ENCODE measurements around the gene CFAP20.
"Not testable (repeated sequence)": the region's sequence is repeated elsewhere in the genome, so short reads cannot be mapped to it uniquely, and the experiment has no call there.

CFAP20 gene

GRCh38 chr16:58096249-58096648, 32.9 kb downstream of the CFAP20 start:
- Mint-ChIP-seq H3K27ac (no peak overlapping the region), H3K4me1 (no peaks in the 10 kb centered on the region), H3K9me3 (no peaks in the 10 kb centered on the region), H3K27me3 (no peaks in the 10 kb centered on the region), H3K36me3 (ENCODE audit: low read depth) (no peaks in the 10 kb centered on the region), H3K4me3 (no peak overlapping the region)
- ATAC-seq (no peak), DNase-seq (no peak)

- H3K9me3 Mint-ChIP-seq; H3K4me3 Mint-ChIP-seq; H3K27me3 Mint-ChIP-seq; H3K36me3 Mint-ChIP-seq (ENCODE audit: low read depth); DNase-seq; H3K4me1 Mint-ChIP-seq; ATAC-seq; H3K27ac Mint-ChIP-seq: not testable (repeated sequence)
Observed at GRCh38 chr16:58095575-58095960, 33.6 kb downstream of the CFAP20 start.

- Mint-ChIP-seq H3K4me1 (no peaks in the 10 kb centered on the region), H3K27me3 (no peaks in the 10 kb centered on the region), H3K9me3 (no peaks in the 10 kb centered on the region), H3K27ac (no peak overlapping the region), H3K4me3 (no peak overlapping the region), H3K36me3 (ENCODE audit: low read depth) (no peaks in the 10 kb centered on the region)
- no peak for DNase-seq
- ATAC-seq = no peak
Observed at GRCh38 chr16:58094791-58095574, 34.2 kb downstream of the CFAP20 start.

GRCh38 chr16:58094026-58094425, 35.2 kb downstream of the CFAP20 start:
- H3K4me1 Mint-ChIP-seq = no peaks in the 10 kb centered on the region
- DNase-seq = no peak
- H3K27ac Mint-ChIP-seq = no peak overlapping the region
- ATAC-seq = no peak
- H3K27me3 Mint-ChIP-seq = no peaks in the 10 kb centered on the region
- H3K4me3 Mint-ChIP-seq = no peak overlapping the region
- H3K9me3 Mint-ChIP-seq = no peaks in the 10 kb centered on the region
- no peaks in the 10 kb centered on the region for H3K36me3 Mint-ChIP-seq (ENCODE audit: low read depth)

- H3K9me3 Mint-ChIP-seq, ATAC-seq: not testable (repeated sequence)
Observed at GRCh38 chr16:58090396-58090795, 38.8 kb downstream of the CFAP20 start.

GRCh38 chr16:58088091-58088490, 41.1 kb downstream of the CFAP20 start:
- Mint-ChIP-seq H3K4me1 (no peaks in the 10 kb centered on the region), H3K36me3 (ENCODE audit: low read depth) (no peaks in the 10 kb centered on the region), H3K4me3 (no peak overlapping the region), H3K27ac (no peak overlapping the region), H3K27me3 (no peaks in the 10 kb centered on the region), H3K9me3 (no peaks in the 10 kb centered on the region)
- ATAC-seq (no peak), DNase-seq (no peak)

More at GRCh38 chr16:58090396-58090795, 38.8 kb downstream of the CFAP20 start:
- not testable (repeated sequence) for DNase-seq; H3K36me3 Mint-ChIP-seq (ENCODE audit: low read depth); H3K4me3 Mint-ChIP-seq; H3K27me3 Mint-ChIP-seq; H3K4me1 Mint-ChIP-seq; H3K27ac Mint-ChIP-seq

GRCh38 chr16:58087209-58087913, 41.8 kb downstream of the CFAP20 start:
- ATAC-seq = no peak
- H3K36me3 Mint-ChIP-seq (ENCODE audit: low read depth) = no peaks in the 10 kb centered on the region
- H3K9me3 Mint-ChIP-seq = no peaks in the 10 kb centered on the region
- no peaks in the 10 kb centered on the region for H3K27me3 Mint-ChIP-seq
- H3K4me3 Mint-ChIP-seq = no peak overlapping the region
- H3K27ac Mint-ChIP-seq = no peak overlapping the region
- H3K4me1 Mint-ChIP-seq = no peaks in the 10 kb centered on the region
- DNase-seq = no peak

GRCh38 chr16:58086381-58087208, 42.6 kb downstream of the CFAP20 start:
- Mint-ChIP-seq H3K9me3 (no peaks in the 10 kb centered on the region), H3K4me1 (no peaks in the 10 kb centered on the region), H3K36me3 (ENCODE audit: low read depth) (no peaks in the 10 kb centered on the region), H3K27me3 (no peaks in the 10 kb centered on the region), H3K4me3 (no peak overlapping the region), H3K27ac (no peak overlapping the region)
- DNase-seq = no peak
- ATAC-seq = no peak

- Mint-ChIP-seq H3K9me3 (no peaks in the 10 kb centered on the region), H3K27me3 (no peaks in the 10 kb centered on the region), H3K27ac (no peak overlapping the region), H3K4me1 (no peaks in the 10 kb centered on the region), H3K36me3 (ENCODE audit: low read depth) (no peaks in the 10 kb centered on the region), H3K4me3 (no peak overlapping the region)
- no peak for DNase-seq
- no peak for ATAC-seq
Observed at GRCh38 chr16:58085584-58086251, 43.5 kb downstream of the CFAP20 start.

- no peaks in the 10 kb centered on the region for H3K36me3 Mint-ChIP-seq (ENCODE audit: low read depth)
- no peaks in the 10 kb centered on the region for H3K9me3 Mint-ChIP-seq
- no peak for ATAC-seq
Observed at GRCh38 chr16:58085171-58085570, 44.0 kb downstream of the CFAP20 start.

GRCh38 chr16:58084635-58085034, 44.5 kb downstream of the CFAP20 start:
- no peak for ATAC-seq
- H3K4me3 Mint-ChIP-seq = no peak overlapping the region
- no peaks in the 10 kb centered on the region for H3K9me3 Mint-ChIP-seq
- H3K27ac Mint-ChIP-seq = no peak overlapping the region
- H3K36me3 Mint-ChIP-seq (ENCODE audit: low read depth) = no peaks in the 10 kb centered on the region
- no peaks in the 10 kb centered on the region for H3K27me3 Mint-ChIP-seq
- DNase-seq = no peak
- no peaks in the 10 kb centered on the region for H3K4me1 Mint-ChIP-seq

More at GRCh38 chr16:58085171-58085570, 44.0 kb downstream of the CFAP20 start:
- no peaks in the 10 kb centered on the region for H3K4me1 Mint-ChIP-seq
- H3K27ac Mint-ChIP-seq = no peak overlapping the region
- no peak overlapping the region for H3K4me3 Mint-ChIP-seq
- DNase-seq = no peak
- H3K27me3 Mint-ChIP-seq = no peaks in the 10 kb centered on the region

GRCh38 chr16:58082381-58082780, 46.8 kb downstream of the CFAP20 start:
- H3K27me3 Mint-ChIP-seq = peaks cover 2% of the 10 kb centered on the region

GRCh38 chr16:58080657-58081056, 48.5 kb downstream of the CFAP20 start:
- not testable (repeated sequence) for H3K4me1 Mint-ChIP-seq; H3K27me3 Mint-ChIP-seq; H3K27ac Mint-ChIP-seq; H3K4me3 Mint-ChIP-seq; H3K9me3 Mint-ChIP-seq; ATAC-seq; H3K36me3 Mint-ChIP-seq (ENCODE audit: low read depth); DNase-seq

More at GRCh38 chr16:58082381-58082780, 46.8 kb downstream of the CFAP20 start:
- no peak overlapping the region for H3K27ac Mint-ChIP-seq
- H3K36me3 Mint-ChIP-seq (ENCODE audit: low read depth) = no peaks in the 10 kb centered on the region
- H3K9me3 Mint-ChIP-seq = no peaks in the 10 kb centered on the region
- no peak for ATAC-seq
- no peak for DNase-seq
- no peak overlapping the region for H3K4me3 Mint-ChIP-seq
- no peaks in the 10 kb centered on the region for H3K4me1 Mint-ChIP-seq

- Mint-ChIP-seq H3K4me1 (no peaks in the 10 kb centered on the region), H3K4me3 (no peak overlapping the region), H3K36me3 (ENCODE audit: low read depth) (no peaks in the 10 kb centered on the region), H3K27me3 (peaks cover 2% of the 10 kb centered on the region), H3K27ac (no peak overlapping the region), H3K9me3 (peaks cover 7% of the 10 kb centered on the region)
- DNase-seq (no peak), ATAC-seq (no peak)
Observed at GRCh38 chr16:58077796-58078195, 51.4 kb downstream of the CFAP20 start.

All from activated naive CD8-positive, alpha-beta T cell treated with anti-CD3 and anti-CD28 coated beads, Interleukin-2, amount 50 U/mL, for 24 hours (primary cell).